ENCODE data around the gene DENND4B.
"Not testable (repeated sequence)": the region's sequence is repeated elsewhere in the genome, so short reads cannot be mapped to it uniquely, and the experiment has no call there.

The DENND4B gene

GRCh38 chr1:153985941-153986761 is 39.6 kb upstream of the DENND4B start, which contains the start of gene RAB13:
Gene RAB13, minus strand, starts transcription at chr1:153986339. Its CDS starts 103 bp downstream, at chr1:153986236.
- DNase-seq (ENCODE audit: extremely low read depth, low read depth), result peak; percentile 70
- TF ChIP-seq CTCF (IDR thresholded peaks at IDR 0.05; ENCODE audit: low read depth, low read length), result no peak

- no peak for DNase-seq (ENCODE audit: extremely low read depth, low read depth)
- TF ChIP-seq CTCF (IDR thresholded peaks at IDR 0.05; ENCODE audit: low read depth, low read length), result no peak
These were observed 38.9 kb upstream of the DENND4B start for GRCh38 chr1:153985341-153985912.

- no peak for DNase-seq (ENCODE audit: extremely low read depth, low read depth)
- TF ChIP-seq CTCF (IDR thresholded peaks at IDR 0.05; ENCODE audit: low read depth, low read length), result no peak
These were observed 37.8 kb upstream of the DENND4B start for GRCh38 chr1:153984123-153984894.

GRCh38 chr1:153981735-153982134 is 35.2 kb upstream of the DENND4B start:
- DNase-seq (ENCODE audit: extremely low read depth, low read depth), result not testable (repeated sequence)

GRCh38 chr1:153979091-153979490 is 32.6 kb upstream of the DENND4B start:
- not testable (repeated sequence) for DNase-seq (ENCODE audit: extremely low read depth, low read depth)

- no peak for DNase-seq (ENCODE audit: extremely low read depth, low read depth)
- no peak for TF ChIP-seq CTCF (IDR thresholded peaks at IDR 0.05; ENCODE audit: low read depth, low read length)
These were observed 31.9 kb upstream of the DENND4B start for GRCh38 chr1:153978274-153978909.

- no peak for TF ChIP-seq CTCF (IDR thresholded peaks at IDR 0.05; ENCODE audit: low read depth, low read length)
- DNase-seq (ENCODE audit: extremely low read depth, low read depth), result no peak
These were observed 31.0 kb upstream of the DENND4B start, which contains the start of gene JTB for GRCh38 chr1:153977250-153978240. Gene JTB, minus strand, starts transcription at chr1:153977674. Its CDS starts 422 bp downstream, at chr1:153977252.

All from AG09319 (cell line).